Lower leg skin (tissue), 4 donors: ENCODE data around the gene MAST3. TPM values are rescaled to one million over a fixed set of nuclear protein-coding genes. Genes with fewer than 3 reads are reported as not detected.
A peak's percentile ranks its signal among the peaks of the same experiment; 100 is the strongest.

ENCODE experiments used
- DNase-seq, 2 donors: peaks; one replicate each; pipeline ENCODE4 v3.0.0-alpha.2; 2019; ENCODE audit warnings: low spot score in 2 of 2
- H3K4me3 ChIP-seq: fragments of 200-600 bp; sonication (generic); 2 replicates; pipeline ENCODE4 v1.5.1; 2017; ENCODE audit warnings: mild to moderate bottlenecking, low read depth; ENCODE audit not compliant: poor library complexity, severe bottlenecking
- CTCF ChIP-seq, 3 donors: fragments of 450-650 bp; IDR thresholded peaks; one replicate each; pipeline ENCODE4 v1.5.1; 2016; ENCODE audit warnings: antibody characterized with exemption in 3 of 3, mild to moderate bottlenecking in 3 of 3, moderate library complexity in 2 of 3
- POLR2A ChIP-seq, 2 donors: fragments of 450-650 bp; IDR thresholded peaks; one replicate each; pipeline ENCODE4 v1.6.1; 2016 to 2017; ENCODE audit warnings: antibody characterized with exemption in 2 of 2, mild to moderate bottlenecking in 1 of 2, moderate library complexity in 1 of 2
- WGBS, 2 donors: methylation state at CpG; one replicate each; pipeline ENCODE4 v1.1.5; 2018; 5-methylcytosine and 5-hydroxymethylcytosine counted together
- intact Hi-C: fragments of 100-400 bp; cut with DNase I; formaldehyde crosslinking; loops from one replicate; pipeline ENCODE4 v1.15.0; 2023; ENCODE audit warnings: low total_unique reads
- total RNA-seq, 4 donors: library from RNA; depleted of rRNA; stranded (reverse); fragments of >200 nt; gene quantifications; one replicate each; pipeline ENCODE4 v1.1.0, GENCODE V29; 2016

Gene MAST3
- total RNA-seq, 4 donors from 2014 or later = 12.9 to 19.8 (median 17.0) TPM

DNA sequence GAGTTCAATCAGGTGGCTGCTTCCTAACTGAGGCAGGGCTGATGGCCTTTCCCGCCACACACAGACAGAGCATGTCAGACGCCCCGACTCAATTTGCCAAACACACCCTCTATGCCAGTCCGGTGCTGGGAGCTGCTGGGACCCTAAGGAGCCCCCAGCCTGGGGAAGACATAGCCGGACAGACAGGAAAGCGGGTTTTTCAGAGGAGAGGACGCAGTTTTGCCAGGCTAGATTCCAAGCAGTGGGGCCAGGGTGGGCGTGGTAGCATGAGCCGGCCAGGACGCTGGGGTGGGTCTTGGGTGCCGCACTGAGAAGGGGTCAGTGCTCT, 19.8 kb downstream of the MAST3 start:
- WGBS, 2 donors = 15 to 19% methylated on average over 11 of the region's 11 CpGs
- intact Hi-C loops = loop anchor here (10.0 kb wide), 1 partner anchor 47 kb away; no protein-coding TSS in a partner anchor
- no peak for DNase-seq
- H3K4me3 ChIP-seq = no peak overlapping the region
- TF ChIP-seq CTCF (IDR thresholded peaks at IDR 0.05) (no peak), POLR2A (IDR thresholded peaks at IDR 0.05) (no peak)

DNA sequence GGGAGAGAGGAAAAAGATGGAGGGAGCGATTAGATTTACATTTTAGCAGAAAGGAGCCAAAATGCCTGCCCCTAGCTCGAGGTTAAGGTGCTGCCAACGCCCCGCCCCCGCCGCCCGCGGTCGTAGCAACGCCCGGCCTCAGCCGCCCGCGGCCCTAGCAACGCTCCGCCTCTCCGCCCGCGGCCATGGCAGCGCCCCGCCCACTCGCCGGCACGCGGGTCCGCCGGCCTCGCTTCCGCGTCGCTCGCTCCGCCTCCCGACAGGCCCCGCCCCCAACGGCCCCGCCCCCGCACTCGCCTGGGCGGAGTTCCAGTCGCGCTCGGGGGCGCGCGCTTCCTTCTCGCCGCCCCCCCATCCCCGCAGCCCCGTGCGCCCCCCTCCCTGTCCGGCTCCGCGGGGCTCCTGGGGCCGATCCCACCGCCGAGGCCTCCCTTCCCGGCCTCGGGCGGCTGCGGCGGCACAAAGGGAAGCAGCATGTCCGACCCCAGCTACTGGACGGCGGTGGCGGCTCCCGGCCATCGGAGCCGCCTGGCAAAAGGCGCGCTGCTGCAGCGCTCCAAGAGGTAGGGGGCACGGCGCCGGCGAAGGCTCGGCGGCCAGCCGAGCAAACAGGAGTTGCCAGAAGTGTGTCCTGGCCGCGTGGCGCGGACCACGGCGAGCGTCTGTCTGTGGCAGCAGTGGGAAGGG, 20.3 kb downstream of the MAST3 start:
- peak; percentile 68 to 96 for DNase-seq
- intact Hi-C loops = loop anchor here (10.0 kb wide), 1 partner anchor 47 kb away; no protein-coding TSS in a partner anchor
- WGBS, 2 donors = 0 to 1% methylated on average over 18 to 48 of the region's 86 CpGs
- H3K4me3 ChIP-seq = peak overlapping the region; percentile 45
- no peak for TF ChIP-seq POLR2A (IDR thresholded peaks at IDR 0.05)
- no peak for TF ChIP-seq CTCF (IDR thresholded peaks at IDR 0.05)

GRCh38 chr19:18118420-18119012, 20.9 kb downstream of the MAST3 start:
- WGBS, 2 donors = 16 to 34% methylated on average over 12 to 14 of the region's 14 CpGs
- intact Hi-C loops = loop anchor here (10.0 kb wide), 1 partner anchor 46 kb away; no protein-coding TSS in a partner anchor
- no peak for TF ChIP-seq CTCF (IDR thresholded peaks at IDR 0.05)
- TF ChIP-seq POLR2A (IDR thresholded peaks at IDR 0.05) = no peak
- peak overlapping the region; percentile 45 for H3K4me3 ChIP-seq
- no peak for DNase-seq

GRCh38 chr19:18119013-18119716, 21.6 kb downstream of the MAST3 start:
- WGBS, 2 donors = 30 to 37% methylated on average over 13 of the region's 13 CpGs
- no peak for DNase-seq
- H3K4me3 ChIP-seq = no peak overlapping the region
- TF ChIP-seq CTCF (IDR thresholded peaks at IDR 0.05) (no peak), POLR2A (IDR thresholded peaks at IDR 0.05) (no peak)
- intact Hi-C loops = loop anchor here (10.0 kb wide), 1 partner anchor 46 kb away; no protein-coding TSS in a partner anchor

GRCh38 chr19:18119717-18120105, 22.1 kb downstream of the MAST3 start:
- intact Hi-C loops = loop anchor here (10.0 kb wide), 1 partner anchor 45 kb away; no protein-coding TSS in a partner anchor
- H3K4me3 ChIP-seq = no peak overlapping the region
- TF ChIP-seq CTCF (IDR thresholded peaks at IDR 0.05) = no peak
- no peak for TF ChIP-seq POLR2A (IDR thresholded peaks at IDR 0.05)
- 75 to 79% methylated on average over 13 to 14 of the region's 14 CpGs for WGBS, 2 donors
- DNase-seq = no peak
